GM19240 (cell line): ENCODE measurements around the gene SLC38A11.

Experiments
- DNase-seq: peaks from one replicate; pipeline ENCODE4 v3.0.0; 2011; ENCODE audit warnings: low spot score; ENCODE audit not compliant: insufficient read length

The SLC38A11 gene

DNA sequence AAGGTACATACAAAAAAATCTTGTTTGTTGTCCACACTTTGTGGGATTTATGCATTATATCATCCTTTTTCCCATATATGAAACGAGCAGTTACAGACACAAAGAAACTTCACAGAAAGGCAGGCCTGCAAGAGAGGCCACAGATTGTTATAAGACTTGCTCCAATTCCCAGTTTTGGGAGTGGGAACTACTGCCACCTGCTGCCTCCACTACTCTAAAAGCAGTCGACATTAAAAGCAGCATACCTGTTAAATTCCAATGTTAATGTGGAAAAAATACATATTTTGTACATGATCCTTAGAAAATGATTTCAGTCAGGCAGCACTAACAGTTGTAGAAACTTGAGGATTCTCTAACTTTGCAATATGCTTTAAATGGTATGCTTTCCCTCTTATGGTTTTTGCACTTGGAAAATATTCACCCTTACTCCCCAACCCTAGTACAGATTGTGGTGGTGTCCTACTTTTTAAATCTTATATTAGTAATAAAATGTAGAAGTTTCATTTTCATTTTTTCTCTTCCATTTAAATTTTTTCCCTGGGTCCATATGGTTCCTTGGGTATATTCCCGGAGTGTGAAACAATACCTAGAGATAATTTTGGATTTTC lies 37.9 kb downstream of the SLC38A11 start:
- DNase-seq: no peak

DNA sequence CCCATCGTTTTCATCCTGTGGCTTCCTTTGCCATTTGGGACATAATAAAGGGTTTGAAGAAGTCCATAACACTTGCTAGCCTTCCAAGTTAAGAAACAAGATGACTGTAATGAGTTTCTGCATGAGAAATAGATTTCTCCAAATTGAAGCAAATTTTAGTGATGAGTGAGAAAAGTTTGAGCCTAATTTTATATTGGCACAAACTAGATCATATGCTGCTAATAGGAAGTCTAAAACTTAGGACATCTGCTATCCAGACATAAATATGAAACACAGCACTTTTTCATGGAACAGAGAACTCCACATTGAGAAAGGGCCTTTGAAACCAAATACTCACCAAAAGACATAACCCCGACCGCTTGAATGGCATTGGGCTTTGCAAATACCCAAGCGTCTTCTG lies 39.8 kb downstream of the SLC38A11 start:
- DNase-seq: no peak

DNA sequence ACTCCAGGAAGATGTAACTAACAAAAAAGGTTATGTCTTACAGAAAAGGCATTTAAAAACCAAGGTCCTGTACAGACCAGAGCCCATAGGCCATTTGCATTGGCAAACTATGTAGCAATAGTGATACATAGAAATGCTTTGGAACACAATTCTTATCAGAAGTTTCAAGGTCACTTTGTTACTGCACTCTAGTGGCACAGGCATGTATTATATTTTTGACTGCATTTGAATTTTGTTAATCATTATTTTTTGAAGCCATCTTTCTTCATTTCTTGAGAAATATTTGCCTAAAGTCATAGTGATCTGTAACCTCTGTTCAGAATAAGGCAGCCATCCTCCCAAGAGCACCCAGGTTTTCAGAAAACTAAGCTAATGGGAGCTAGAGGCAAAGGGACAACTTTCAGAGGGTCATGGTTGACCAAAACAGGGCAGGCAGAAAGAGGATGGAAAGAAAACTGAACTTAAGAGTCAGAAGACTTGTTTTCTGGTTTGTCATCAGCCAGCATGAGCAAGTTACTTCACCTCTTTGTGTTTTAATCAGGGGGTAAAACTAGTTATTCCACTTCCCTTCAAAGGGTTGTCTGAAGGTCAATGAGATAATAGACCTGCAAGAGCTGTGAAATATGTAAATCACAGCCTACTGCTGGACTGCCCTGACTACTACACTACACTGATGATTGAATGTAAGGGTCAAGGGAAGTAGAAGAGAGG lies 41.5 kb downstream of the SLC38A11 start:
- DNase-seq: no peak

DNA sequence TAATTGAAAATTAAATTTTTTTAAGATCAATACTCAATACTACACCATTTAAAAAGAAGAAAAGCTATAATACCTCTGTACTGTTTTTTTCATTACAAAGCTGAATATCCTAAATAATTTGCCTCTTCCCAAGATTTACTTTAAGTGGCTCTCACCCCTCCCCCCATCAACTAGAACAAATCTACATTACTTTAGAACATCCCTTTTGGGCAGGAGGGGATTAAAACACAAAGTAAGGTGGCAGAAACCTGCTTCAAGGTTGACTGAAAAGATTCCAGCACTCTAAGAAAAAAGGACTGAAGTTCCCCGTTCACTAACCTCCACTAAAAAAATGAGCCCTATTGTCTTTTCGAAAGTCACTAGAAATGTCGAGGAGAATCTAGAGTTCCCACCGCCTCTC lies 42.3 kb downstream of the SLC38A11 start:
- DNase-seq: no peak

- no peak for DNase-seq
These were observed 43.5 kb downstream of the SLC38A11 start for GRCh38 chr2:164911832-164912231.

DNA sequence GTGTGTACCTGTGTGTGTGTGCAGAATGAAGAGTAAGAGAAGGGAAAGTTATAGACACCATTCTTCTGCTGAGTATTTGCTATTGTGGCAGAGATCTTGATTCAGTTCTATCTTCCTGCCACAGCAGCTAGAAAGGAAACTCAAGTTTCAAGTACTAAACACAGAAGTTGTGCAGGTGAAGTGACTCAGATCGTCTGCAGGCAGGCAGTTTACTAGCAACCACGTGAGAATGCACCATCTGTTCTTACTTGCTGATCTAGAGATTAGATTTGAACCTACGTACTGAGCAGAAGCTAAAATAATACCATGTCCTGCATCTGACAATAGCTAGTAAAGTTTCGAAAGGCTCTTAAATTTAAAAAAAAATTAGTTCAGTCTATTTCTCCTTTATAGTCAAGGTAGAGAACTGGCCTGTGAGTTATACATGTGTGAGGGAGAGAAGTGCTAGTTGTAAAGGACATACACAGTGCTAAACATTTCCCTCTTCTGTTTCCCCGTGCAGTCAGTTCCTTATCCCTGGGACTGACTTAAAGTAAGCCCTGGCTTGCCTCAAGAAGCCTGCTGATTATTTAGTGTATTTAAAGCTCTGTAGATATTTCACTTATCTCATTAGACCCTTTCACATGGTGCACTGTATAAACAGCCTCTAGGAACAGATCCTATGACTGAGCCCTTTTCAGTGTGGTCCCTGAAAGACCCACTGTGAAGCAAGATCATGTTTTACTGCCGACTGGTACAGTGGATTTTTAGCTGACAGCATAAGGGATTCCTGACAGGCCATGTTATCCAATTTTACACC lies 45.0 kb downstream of the SLC38A11 start:
- DNase-seq: no peak

GRCh38 chr2:164906947-164907346 lies 48.4 kb downstream of the SLC38A11 start:
- no peak for DNase-seq

GRCh38 chr2:164905307-164905706 lies 50.0 kb downstream of the SLC38A11 start:
- DNase-seq: no peak

DNA sequence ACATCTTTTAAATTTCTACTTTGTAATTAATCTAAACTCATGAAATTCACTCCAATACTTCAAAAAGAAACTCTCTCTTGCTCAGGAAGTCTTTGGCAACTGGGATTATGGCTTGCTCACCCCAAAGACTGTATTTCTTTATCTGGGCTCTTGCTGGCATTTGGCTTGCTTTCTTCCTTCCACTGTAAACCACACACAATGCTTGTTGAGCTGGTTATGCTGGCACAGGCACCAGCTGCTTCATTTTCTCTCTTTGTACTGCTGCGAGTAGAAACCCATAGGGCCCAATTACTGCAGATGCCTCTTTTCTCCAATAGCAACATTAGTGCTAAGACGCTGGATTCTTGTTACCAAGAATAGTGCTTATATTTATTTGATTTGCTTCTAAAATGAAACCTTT lies 51.4 kb downstream of the SLC38A11 start:
- no peak for DNase-seq

- DNase-seq: no peak
These were observed 52.1 kb downstream of the SLC38A11 start for GRCh38 chr2:164903204-164903603.

DNA sequence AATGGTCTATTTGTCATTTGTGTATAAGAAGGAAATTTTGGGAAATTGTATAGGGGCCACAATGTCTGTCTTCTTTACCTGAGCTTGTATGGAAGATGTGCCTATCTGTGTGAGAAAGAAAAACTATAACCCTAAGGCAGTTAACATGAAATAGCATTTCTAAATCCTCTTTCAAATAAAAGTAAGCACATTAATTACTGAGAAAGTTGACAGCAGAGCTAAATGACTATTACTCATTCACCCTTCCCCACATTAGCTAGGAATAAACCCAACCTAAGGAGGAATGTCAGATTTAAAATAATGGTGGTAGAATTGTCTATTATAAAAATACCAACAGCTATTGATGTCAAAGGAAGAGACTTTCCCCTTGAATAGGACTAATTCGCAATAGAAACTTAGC lies 56.2 kb downstream of the SLC38A11 start:
- no peak for DNase-seq

DNA sequence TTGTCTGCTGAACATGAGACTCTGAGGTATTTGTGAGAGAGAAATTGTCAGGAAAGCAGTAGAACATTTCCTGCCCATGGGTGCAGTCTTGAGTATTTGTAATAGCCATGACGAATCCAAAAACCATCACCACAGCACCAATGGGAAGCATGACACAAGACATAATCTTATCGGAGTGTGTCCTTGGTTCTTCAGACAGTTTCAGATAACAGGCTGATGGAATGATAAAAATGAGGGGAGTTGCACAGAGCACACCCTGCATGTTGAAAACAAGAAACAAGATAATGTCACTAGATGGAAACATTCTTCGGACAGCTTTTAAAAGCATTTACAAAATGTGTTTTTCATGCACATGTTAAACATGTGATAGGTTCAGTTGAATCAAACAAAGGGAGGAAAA lies 56.9 kb downstream of the SLC38A11 start:
- no peak for DNase-seq

- no peak for DNase-seq
These were observed 57.7 kb downstream of the SLC38A11 start for GRCh38 chr2:164897469-164898260.

- DNase-seq: no peak
These were observed 58.5 kb downstream of the SLC38A11 start for GRCh38 chr2:164896634-164897355.

GRCh38 chr2:164896226-164896625 lies 59.1 kb downstream of the SLC38A11 start:
- DNase-seq: no peak

DNA sequence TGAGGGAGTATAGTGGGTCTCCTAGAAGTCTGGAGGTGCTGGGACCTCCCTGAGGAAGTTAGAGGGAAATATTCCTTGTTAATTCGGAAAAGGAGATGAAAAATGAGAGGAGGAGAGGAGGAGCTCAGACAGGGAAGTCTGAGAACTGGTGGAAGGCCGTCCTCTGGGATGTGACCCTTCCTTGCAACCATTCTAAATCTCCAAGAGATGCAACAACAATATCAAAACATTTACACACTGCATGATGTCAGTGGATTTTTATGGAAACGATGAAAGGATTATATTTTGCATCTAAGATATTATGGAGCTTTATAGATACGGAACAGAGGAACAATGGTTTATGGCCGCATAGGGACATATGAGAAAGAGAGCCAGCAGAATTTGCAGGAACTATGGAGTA lies 63.9 kb downstream of the SLC38A11 start:
- DNase-seq: no peak

- DNase-seq: no peak
These were observed 64.8 kb downstream of the SLC38A11 start for GRCh38 chr2:164890544-164890943.

- no peak for DNase-seq
These were observed 66.7 kb downstream of the SLC38A11 start for GRCh38 chr2:164888592-164888991.

DNA sequence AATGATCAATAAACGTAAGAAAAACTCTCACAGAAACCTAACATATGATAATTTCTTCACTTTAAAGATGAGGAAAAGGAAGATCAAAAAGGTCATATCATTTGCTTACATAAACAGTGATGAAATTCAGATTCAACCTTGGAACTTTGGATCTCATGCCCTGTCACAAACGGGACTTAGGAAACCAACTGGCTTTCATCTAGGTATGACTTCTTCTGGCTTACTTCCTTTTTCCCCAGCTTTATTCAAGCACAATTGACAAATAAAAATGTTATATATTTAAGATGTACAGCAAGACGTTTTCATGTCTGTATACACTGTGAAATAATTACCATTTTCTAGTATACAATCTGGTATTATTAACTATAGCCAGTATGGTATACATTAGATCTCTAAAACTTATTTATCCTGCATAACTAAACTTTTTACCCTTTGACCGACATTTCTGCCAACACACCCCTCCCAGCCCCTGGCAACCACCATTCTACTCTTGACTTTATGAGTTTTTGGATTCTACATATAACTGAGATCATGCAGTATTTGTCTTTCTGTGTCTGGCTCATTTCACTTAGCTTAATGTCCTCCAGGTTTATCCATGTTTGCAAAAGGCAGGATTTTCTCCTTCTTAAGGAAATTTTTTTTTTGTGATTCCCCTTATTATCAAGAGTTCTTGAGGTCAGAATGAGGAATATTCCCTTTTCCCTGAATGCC lies 67.7 kb downstream of the SLC38A11 start:
- DNase-seq: no peak

- no peak for DNase-seq
These were observed 73.0 kb downstream of the SLC38A11 start for GRCh38 chr2:164882276-164882675.
